HEK293 (cell line): ENCODE measurements around the gene ANKRD1.

ENCODE experiments used
- CTCF ChIA-PET: fragments of 350-600 bp; formaldehyde crosslinking; extraction: SDS; loops from one replicate; lab custom pipeline; 2021; ENCODE audit warnings: antibody characterized with exemption; lab: Yijun Ruan, JAX
- POLR2A ChIA-PET: fragments of 300-600 bp; formaldehyde crosslinking; extraction: SDS; loops from one replicate; lab custom pipeline; 2020; ENCODE audit warnings: antibody characterized with exemption, inconsistent platforms; lab: Yijun Ruan, JAX
- H3K27ac ChIP-seq: fragments of 200-500 bp; sonication (Bioruptor generic); 2 replicates; pipeline ENCODE4 v1.5.1; 2014; ENCODE audit warnings: low read depth, low read length, control low read depth, inconsistent platforms; ENCODE audit errors: extremely low read depth
- H3K36me3 ChIP-seq, 2 experiments: fragments of 200-500 bp in 1 of 2; sonication (Bioruptor generic) in 1 of 2; 1 replicate in 1 of 2; 2 replicates in 1 of 2; pipeline ENCODE4 v1.5.1; 2014 to 2017; ENCODE audit warnings: inconsistent platforms in 2 of 2, low read length in 2 of 2; ENCODE audit not compliant: control insufficient read depth in 2 of 2, insufficient read depth in 1 of 2
- H3K4me1 ChIP-seq: fragments of 200-500 bp; sonication (Bioruptor generic); 2 replicates; pipeline ENCODE4 v1.5.1; 2014; ENCODE audit warnings: mild to moderate bottlenecking, low read length, inconsistent platforms; ENCODE audit not compliant: control insufficient read depth, insufficient read depth
- H3K4me3 ChIP-seq: 2 replicates; pipeline ENCODE4 v1.5.1; 2011; ENCODE audit warnings: low read depth, mild to moderate bottlenecking, control low read depth, low read length, moderate library complexity
- H3K9me3 ChIP-seq: fragments of 200-500 bp; sonication (Bioruptor generic); 2 replicates; pipeline ENCODE4 v1.5.1; 2014; ENCODE audit warnings: low read depth, low read length, inconsistent platforms; ENCODE audit not compliant: control insufficient read depth, insufficient read depth
- MYNN ChIP-seq: fragments of 450-650 bp; formaldehyde crosslinking; IDR thresholded peaks from 2 replicates; pipeline ENCODE4 v1.5.1; 2016; ENCODE audit warnings: missing biosample characterization, missing genetic modification characterization, borderline replicate concordance
- YY1 ChIP-seq: fragments of 450-650 bp; formaldehyde crosslinking; IDR thresholded peaks from 2 replicates; pipeline ENCODE4 v1.5.1; 2018; ENCODE audit warnings: missing biosample characterization, missing genetic modification characterization
- ZBTB20 ChIP-seq: fragments of 450-650 bp; formaldehyde crosslinking; IDR thresholded peaks from 2 replicates; pipeline ENCODE4 v1.5.1; 2016; ENCODE audit warnings: missing biosample characterization, missing genetic modification characterization
- ZNF112 ChIP-seq: fragments of 450-650 bp; formaldehyde crosslinking; IDR thresholded peaks from 2 replicates; pipeline ENCODE4 v1.5.0; 2017; ENCODE audit warnings: missing biosample characterization, missing genetic modification characterization
- ZNF133 ChIP-seq: fragments of 450-650 bp; formaldehyde crosslinking; IDR thresholded peaks from 2 replicates; pipeline ENCODE4 v1.5.1; 2016; ENCODE audit warnings: missing biosample characterization, missing genetic modification characterization
- ZNF140 ChIP-seq: fragments of 450-650 bp; formaldehyde crosslinking; IDR thresholded peaks from 2 replicates; pipeline ENCODE4 v1.5.1; 2016; ENCODE audit warnings: missing biosample characterization, missing genetic modification characterization
- ZNF202 ChIP-seq: fragments of 450-650 bp; formaldehyde crosslinking; IDR thresholded peaks from 2 replicates; pipeline ENCODE4 v1.5.1; 2016; ENCODE audit warnings: missing biosample characterization, missing genetic modification characterization, borderline replicate concordance
- ZNF292 ChIP-seq: fragments of 450-650 bp; formaldehyde crosslinking; IDR thresholded peaks from 2 replicates; pipeline ENCODE4 v1.5.1; 2016; ENCODE audit warnings: low read depth, missing biosample characterization, missing genetic modification characterization, borderline replicate concordance
- ZNF48 ChIP-seq: fragments of 450-650 bp; formaldehyde crosslinking; IDR thresholded peaks from 2 replicates; pipeline ENCODE4 v1.5.1; 2016; ENCODE audit warnings: missing biosample characterization, missing genetic modification characterization
- ZNF501 ChIP-seq: fragments of 450-650 bp; formaldehyde crosslinking; IDR thresholded peaks from 2 replicates; pipeline ENCODE4 v1.5.1; 2016; ENCODE audit warnings: missing biosample characterization, missing genetic modification characterization
- ZNF626 ChIP-seq: fragments of 450-650 bp; sonication (Bioruptor Pico); formaldehyde crosslinking; IDR thresholded peaks from 2 replicates; pipeline ENCODE4 v1.5.1; 2018; ENCODE audit warnings: missing biosample characterization, missing genetic modification characterization, inconsistent platforms
- ZNF747 ChIP-seq: fragments of 450-650 bp; formaldehyde crosslinking; IDR thresholded peaks from 2 replicates; pipeline ENCODE4 v1.5.1; 2016; ENCODE audit warnings: missing biosample characterization, missing genetic modification characterization
- ZNF777 ChIP-seq: fragments of 450-650 bp; formaldehyde crosslinking; IDR thresholded peaks from 2 replicates; pipeline ENCODE4 v1.5.1; 2017; ENCODE audit warnings: missing biosample characterization, missing genetic modification characterization, borderline replicate concordance
- ZSCAN23 ChIP-seq: fragments of 450-650 bp; formaldehyde crosslinking; IDR thresholded peaks from 2 replicates; pipeline ENCODE4 v1.5.1; 2016; ENCODE audit warnings: missing biosample characterization, missing genetic modification characterization
- TF ChIP-seq, protein P1 (sequence below): fragments of 450-650 bp; formaldehyde crosslinking; IDR thresholded peaks from 2 replicates; pipeline ENCODE4 v1.5.1; 2017; ENCODE audit warnings: missing biosample characterization, missing genetic modification characterization
- TF ChIP-seq, protein P2 (sequence below): fragments of 450-650 bp; formaldehyde crosslinking; IDR thresholded peaks from 2 replicates; pipeline ENCODE4 v1.5.1; 2016; ENCODE audit warnings: missing biosample characterization, missing genetic modification characterization
- TF ChIP-seq, protein P3 (sequence below): fragments of 450-650 bp; formaldehyde crosslinking; conservative IDR thresholded peaks from 2 replicates; pipeline ENCODE4 v1.5.1; 2016; ENCODE audit warnings: low read depth, missing biosample characterization, missing genetic modification characterization
- TF ChIP-seq, protein P4 (sequence below): fragments of 450-650 bp; formaldehyde crosslinking; IDR thresholded peaks from 2 replicates; pipeline ENCODE4 v1.5.1; 2016; ENCODE audit warnings: missing biosample characterization, missing genetic modification characterization

The ANKRD1 gene

DNA sequence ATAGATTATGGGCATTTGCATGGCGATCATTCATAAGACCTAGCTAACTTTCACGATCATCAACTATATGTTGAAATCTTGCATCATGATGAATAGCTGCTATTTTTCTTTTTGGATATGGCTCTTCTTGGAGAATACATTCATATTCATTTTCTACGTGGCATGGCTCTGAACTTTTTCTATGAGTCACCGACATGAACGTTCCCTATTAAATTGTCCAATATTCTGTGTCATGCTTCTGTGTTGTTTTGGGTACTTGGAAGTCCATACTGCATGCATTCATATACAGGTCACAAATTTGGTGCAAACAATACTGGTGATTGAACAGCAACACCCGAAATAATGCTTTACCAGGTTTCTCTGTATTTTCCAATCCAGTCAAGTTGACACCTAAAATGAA, 37.9 kb upstream of the ANKRD1 start (continued):
- TF ChIP-seq ZNF202 (no peak), ZNF777 (no peak), ZNF747 (tag by site-specific recombination) (no peak)

DNA sequence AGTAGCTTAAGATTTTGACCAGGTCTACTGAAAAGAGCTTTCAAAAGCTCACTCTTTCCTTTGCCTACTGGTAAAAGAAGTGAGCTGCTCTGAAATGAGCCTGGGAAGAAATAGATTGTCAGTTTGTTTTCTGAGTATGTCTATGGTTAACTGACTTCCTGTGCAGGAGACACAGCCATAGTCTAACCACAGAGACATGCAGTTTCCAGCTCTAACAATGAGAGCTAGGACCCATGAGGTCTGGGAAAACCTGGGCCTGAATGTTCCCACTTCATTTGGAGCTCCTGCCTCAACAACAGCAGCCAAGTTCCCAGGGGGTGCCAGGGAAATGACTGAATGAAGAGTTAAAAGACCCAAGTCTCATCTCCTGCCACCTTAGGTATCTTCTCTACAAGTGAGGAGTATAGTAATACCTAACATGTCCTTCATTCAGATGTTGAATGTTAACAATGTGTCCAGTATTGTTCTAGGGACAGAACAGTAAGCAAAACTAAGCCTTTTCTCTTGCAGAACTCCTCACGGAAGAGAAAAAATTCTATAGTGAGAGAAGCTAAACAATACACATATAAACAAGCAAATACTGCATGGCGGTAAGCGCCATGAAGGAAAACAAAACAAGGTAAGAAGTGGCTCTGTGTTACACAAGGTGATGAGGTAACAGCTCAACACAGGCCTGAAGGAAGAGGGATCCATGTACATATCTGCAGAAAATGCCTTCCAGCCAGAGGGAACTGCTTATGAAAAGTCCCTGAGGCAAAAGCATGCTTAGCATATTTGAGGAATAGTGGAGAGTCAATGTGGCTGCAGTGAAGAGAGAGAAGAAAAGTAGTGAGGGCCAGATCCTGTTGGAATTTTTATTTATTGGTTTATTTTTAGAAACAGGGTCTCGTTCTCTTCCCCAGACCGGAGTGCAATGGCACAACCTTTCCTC, 26.4 kb upstream of the ANKRD1 start:
- no peak overlapping the region for H3K27ac ChIP-seq
- H3K9me3 ChIP-seq, result no peaks in the 10 kb centered on the region
- ChIA-PET POLR2A (interaction anchor here (1.0 kb wide), 1 partner anchor 27 kb away, joined by 3 read pairs; the partner anchor contains the start of gene ANKRD1), CTCF (interaction anchor here (0.8 to 1.9 kb wide), 2 partner anchors 27 to 36 kb away, joined by 4 to 7 read pairs; no protein-coding TSS in a partner anchor)
- no peaks in the 10 kb centered on the region for H3K36me3 ChIP-seq
- H3K4me1 ChIP-seq, result no peaks in the 10 kb centered on the region
- no peak for TF ChIP-seq ZNF133
- H3K4me3 ChIP-seq, result no peak overlapping the region

DNA sequence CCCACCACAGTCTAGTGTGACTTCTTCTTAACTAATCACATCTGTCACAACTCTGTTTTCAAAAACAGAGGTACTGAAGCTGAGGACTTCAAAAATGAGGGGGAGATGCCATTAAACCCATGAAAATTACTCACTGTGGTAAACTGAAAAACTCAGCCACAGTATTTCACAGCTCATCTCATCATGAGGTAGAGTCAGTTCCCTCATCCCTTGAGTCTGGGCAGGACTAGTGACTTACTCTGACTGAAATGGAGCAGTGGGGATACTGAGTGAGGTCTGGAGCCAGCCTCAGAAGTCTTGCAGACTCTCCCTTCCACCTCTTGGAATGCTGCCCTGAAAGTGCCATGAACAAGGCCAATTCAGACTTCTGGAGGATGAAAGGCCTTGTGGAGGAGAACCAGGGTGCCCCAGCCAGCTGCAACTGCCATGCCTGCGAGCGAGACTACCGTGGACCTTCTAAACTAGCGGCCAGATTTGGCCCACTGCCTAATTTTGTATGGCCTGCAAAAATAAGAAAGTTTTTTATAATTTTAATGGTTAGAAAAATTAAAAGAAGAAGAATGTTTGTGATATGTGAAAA, 24.7 kb upstream of the ANKRD1 start:
- H3K9me3 ChIP-seq, result no peaks in the 10 kb centered on the region
- CTCF ChIA-PET, result no interaction called here
- no peak overlapping the region for H3K4me3 ChIP-seq
- POLR2A ChIA-PET, result no interaction called here
- no peak overlapping the region for H3K27ac ChIP-seq
- H3K4me1 ChIP-seq, result no peaks in the 10 kb centered on the region
- no peaks in the 10 kb centered on the region for H3K36me3 ChIP-seq
- TF ChIP-seq, protein P1, sequence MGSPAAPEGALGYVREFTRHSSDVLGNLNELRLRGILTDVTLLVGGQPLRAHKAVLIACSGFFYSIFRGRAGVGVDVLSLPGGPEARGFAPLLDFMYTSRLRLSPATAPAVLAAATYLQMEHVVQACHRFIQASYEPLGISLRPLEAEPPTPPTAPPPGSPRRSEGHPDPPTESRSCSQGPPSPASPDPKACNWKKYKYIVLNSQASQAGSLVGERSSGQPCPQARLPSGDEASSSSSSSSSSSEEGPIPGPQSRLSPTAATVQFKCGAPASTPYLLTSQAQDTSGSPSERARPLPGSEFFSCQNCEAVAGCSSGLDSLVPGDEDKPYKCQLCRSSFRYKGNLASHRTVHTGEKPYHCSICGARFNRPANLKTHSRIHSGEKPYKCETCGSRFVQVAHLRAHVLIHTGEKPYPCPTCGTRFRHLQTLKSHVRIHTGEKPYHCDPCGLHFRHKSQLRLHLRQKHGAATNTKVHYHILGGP (tag by site-specific recombination), result no peak
- TF ChIP-seq, protein P2, sequence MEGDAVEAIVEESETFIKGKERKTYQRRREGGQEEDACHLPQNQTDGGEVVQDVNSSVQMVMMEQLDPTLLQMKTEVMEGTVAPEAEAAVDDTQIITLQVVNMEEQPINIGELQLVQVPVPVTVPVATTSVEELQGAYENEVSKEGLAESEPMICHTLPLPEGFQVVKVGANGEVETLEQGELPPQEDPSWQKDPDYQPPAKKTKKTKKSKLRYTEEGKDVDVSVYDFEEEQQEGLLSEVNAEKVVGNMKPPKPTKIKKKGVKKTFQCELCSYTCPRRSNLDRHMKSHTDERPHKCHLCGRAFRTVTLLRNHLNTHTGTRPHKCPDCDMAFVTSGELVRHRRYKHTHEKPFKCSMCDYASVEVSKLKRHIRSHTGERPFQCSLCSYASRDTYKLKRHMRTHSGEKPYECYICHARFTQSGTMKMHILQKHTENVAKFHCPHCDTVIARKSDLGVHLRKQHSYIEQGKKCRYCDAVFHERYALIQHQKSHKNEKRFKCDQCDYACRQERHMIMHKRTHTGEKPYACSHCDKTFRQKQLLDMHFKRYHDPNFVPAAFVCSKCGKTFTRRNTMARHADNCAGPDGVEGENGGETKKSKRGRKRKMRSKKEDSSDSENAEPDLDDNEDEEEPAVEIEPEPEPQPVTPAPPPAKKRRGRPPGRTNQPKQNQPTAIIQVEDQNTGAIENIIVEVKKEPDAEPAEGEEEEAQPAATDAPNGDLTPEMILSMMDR (tag by site-specific recombination), result no peak
- TF ChIP-seq MYNN (tag by site-specific recombination) (no peak), YY1 (tag by site-specific recombination) (no peak), ZNF48 (no peak), ZNF112 (tag by site-specific recombination) (no peak), ZNF626 (tag by site-specific recombination) (no peak), ZSCAN23 (tag by site-specific recombination) (no peak), ZNF501 (tag by site-specific recombination) (no peak), ZBTB20 (tag by site-specific recombination) (no peak), ZNF292 (tag by site-specific recombination) (no peak), ZNF140 (tag by site-specific recombination) (no peak)
- TF ChIP-seq, protein P3, sequence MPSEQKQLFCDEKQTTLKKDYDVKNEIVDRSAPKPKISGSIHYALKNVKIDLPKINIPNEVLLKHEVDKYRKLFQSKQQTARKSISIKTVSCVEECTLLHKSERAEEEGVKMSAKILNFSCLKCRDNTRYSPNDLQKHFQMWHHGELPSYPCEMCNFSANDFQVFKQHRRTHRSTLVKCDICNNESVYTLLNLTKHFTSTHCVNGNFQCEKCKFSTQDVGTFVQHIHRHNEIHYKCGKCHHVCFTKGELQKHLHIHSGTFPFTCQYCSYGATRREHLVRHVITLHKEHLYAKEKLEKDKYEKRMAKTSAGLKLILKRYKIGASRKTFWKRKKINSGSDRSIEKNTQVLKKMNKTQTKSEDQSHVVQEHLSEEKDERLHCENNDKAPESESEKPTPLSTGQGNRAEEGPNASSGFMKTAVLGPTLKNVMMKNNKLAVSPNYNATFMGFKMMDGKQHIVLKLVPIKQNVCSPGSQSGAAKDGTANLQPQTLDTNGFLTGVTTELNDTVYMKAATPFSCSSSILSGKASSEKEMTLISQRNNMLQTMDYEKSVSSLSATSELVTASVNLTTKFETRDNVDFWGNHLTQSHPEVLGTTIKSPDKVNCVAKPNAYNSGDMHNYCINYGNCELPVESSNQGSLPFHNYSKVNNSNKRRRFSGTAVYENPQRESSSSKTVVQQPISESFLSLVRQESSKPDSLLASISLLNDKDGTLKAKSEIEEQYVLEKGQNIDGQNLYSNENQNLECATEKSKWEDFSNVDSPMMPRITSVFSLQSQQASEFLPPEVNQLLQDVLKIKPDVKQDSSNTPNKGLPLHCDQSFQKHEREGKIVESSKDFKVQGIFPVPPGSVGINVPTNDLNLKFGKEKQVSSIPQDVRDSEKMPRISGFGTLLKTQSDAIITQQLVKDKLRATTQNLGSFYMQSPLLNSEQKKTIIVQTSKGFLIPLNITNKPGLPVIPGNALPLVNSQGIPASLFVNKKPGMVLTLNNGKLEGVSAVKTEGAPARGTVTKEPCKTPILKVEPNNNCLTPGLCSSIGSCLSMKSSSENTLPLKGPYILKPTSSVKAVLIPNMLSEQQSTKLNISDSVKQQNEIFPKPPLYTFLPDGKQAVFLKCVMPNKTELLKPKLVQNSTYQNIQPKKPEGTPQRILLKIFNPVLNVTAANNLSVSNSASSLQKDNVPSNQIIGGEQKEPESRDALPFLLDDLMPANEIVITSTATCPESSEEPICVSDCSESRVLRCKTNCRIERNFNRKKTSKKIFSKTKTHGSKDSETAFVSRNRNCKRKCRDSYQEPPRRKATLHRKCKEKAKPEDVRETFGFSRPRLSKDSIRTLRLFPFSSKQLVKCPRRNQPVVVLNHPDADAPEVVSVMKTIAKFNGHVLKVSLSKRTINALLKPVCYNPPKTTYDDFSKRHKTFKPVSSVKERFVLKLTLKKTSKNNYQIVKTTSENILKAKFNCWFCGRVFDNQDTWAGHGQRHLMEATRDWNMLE (tag by site-specific recombination), result no peak
- TF ChIP-seq, protein P4, sequence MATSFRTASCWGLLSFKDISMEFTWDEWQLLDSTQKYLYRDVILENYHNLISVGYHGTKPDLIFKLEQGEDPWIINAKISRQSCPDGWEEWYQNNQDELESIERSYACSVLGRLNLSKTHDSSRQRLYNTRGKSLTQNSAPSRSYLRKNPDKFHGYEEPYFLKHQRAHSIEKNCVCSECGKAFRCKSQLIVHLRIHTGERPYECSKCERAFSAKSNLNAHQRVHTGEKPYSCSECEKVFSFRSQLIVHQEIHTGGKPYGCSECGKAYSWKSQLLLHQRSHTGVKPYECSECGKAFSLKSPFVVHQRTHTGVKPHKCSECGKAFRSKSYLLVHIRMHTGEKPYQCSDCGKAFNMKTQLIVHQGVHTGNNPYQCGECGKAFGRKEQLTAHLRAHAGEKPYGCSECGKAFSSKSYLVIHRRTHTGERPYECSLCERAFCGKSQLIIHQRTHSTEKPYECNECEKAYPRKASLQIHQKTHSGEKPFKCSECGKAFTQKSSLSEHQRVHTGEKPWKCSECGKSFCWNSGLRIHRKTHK (tag by site-specific recombination), result no peak
